NCI-H1930 (cell line): Measurements from ENCODE around the gene CCT4.
"Not testable (repeated sequence)": the region's sequence is repeated elsewhere in the genome, so short reads cannot be mapped to it uniquely, and the experiment has no call there.

ENCODE experiments used
- DNase-seq, 2 experiments: peaks; one replicate each; lab custom pipeline; 2025; lab: John Stamatoyannopoulos, UW

Gene CCT4

DNA sequence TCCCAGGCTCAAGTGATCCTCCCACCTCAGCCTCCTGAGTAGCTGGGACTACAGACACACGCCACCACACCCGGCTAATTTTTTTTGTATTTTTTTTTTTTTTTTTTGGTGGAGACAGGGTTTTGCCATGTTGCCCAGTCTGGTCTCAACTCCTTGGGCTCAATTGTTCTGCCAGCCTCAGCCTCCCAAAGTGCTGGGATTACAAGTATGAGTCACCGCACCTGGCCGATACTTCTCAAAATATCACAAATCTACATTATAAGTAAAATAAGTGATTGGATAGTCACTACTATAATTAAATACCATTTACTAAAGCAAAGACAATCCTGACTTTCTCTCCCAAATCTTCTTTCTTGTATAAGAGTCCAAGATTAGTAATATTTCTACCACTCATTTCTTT, 9.1 kb downstream of the CCT4 start:
- DNase-seq = not testable (repeated sequence)

DNA sequence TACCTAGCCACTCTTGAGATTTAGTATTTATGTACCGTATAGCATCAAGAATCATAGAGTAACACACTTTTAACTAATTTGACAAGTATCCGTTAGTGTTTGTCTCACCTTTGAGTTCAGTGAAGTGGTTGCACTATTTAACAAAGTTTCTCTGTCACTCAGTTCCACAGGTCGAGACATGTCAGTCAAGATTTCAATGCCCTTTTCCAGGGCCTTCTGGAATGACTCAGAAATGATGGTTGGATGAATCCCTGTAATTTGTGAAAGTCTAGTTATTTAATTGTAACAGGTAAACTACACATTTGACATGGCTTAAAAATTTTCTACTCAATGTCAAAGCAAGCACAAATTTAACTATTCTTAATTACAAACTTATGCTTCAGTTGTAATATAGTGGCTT, 9.7 kb downstream of the CCT4 start:
- DNase-seq = no peak

DNA sequence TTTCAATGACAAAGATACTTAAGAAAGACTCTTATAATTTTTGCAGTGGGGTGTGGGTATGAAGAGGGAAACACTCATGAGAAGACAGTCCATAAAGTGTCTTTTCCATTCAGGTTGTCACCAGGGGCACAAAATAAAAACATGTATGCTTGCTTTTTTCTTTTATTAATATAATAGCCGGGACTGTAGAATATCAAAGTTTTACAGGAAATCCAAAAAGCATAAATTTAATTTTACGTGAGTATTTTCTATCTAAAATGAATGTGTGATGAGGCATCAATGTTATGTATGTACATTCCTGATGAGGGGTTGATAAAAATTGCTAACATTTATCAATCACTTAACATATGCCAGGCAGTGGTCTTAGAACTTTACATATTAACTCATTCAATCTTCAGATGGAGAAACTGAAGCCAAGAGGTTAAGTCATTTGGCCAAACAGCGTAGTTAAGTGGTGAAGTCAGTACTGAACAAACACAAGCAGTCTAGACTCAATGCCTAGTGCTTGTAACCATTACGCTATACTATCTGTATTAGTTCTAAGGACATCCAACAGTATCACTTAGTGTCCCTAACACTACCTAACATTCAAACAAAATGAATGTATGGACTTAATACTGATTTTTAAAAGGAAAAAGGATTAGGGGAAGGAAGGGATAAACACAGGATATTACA, 10.7 kb downstream of the CCT4 start:
- no peak for DNase-seq

DNA sequence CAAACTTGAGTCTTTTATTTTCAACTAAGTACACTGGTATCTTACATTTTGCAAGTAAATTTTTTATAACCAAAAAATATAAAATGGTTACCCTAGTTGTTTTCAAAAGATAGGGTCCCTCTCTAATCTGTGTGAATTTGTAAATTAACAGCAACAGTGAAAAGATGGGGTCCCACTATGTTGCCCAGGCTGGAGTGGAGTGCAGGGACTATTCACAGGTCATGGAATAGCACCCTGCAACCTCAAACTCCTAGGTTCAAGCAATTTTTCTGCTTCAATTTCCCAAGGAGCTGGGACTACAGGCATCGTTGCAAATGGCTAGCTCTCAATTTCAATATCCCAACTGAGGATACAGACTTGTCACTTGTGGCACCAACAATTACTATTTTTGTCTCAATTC, 12.1 kb downstream of the CCT4 start:
- DNase-seq = no peak

DNA sequence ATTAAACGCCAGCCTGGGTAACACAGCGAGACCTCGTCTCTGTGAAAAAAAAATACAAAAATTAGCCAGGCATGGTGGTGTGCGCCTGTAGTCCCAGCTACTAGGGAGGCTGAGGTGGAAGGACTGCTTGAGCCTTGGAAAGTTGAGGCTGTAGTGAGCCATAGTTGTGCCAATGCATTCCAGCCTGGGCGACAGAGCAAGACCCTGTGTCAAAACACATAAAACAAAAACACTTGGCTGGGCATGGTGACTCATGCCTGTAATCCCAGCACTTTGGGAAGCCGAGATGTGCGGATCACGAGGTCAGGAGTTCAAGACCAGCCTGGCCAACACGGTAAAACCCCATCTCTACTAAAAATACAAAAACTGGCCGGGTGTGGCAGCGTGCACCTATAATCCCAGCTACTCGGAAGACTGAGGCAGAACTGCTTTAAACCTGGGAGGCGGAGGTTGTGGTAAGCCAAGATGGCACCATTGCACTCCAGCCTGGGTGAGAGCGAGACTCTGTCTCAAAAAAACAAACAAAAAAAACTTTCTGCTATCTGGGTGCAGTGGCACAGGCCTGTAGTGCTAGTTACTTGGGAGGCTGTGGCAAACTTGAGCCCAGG, 21.9 kb downstream of the CCT4 start:
- DNase-seq = not testable (repeated sequence)

- no peak for DNase-seq
Measured at GRCh38 chr2:61862085-61862484, 26.4 kb downstream of the CCT4 start.

GRCh38 chr2:61857224-61857623, 31.2 kb downstream of the CCT4 start:
- no peak for DNase-seq

DNA sequence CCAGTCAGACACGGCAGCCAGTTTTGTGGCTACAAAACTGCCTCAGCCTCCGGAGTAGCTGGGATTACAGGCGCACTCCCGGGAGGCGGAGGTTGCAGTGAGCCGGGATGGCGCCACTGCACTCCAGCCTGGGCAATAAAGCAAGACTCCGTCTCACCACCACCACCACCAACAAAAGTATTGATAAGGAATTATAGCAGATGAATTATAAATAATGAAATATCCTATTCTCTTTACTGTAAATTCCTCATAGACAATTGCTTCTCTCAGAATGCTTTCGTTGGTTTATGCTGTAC, 33.2 kb downstream of the CCT4 start:
- DNase-seq = no peak

GRCh38 chr2:61854564-61855317, 33.7 kb downstream of the CCT4 start:
- DNase-seq = peak; percentile 93 to 94

GRCh38 chr2:61853847-61854563, 34.5 kb downstream of the CCT4 start, which contains the start of gene FAM161A:
Gene FAM161A, minus strand, starts transcription at chr2:61854060. Its CDS starts 19 bp downstream, at chr2:61854041.
- peak; percentile 81 to 86 for DNase-seq

DNA sequence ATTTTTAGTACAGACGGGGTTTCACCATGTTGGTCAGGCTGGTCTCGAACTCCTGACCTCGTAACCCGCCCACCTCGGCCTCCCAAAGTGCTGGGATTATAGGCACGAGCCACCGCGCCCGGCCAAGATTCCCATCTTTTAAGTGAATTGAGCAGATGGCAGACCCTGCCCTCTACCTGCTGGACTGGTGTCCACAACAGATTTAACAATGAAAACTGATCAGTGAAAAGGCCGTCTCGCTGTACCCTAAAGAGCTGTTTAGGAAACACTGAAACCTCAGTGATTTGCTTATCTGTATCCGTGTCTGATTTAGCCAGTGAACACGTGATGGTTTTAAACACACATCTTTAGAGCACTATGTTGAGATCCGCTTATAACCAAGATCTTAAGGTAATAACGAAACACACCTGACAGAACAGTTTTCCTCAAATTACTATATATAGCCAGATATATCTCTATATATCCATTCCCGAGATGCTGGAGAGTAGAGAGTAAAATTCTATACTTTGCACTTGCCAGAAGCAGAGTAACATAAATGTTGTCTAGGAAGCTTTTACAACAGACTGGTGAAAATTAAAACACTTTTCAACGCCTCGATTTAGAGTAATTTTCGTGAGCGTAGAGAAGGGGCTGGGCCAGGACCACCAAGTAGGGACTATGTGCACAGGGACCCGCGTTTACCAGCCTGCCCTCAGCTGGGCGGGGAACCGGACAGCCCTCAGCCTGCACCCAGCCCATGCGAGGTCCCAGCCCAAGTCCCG, 35.2 kb downstream of the CCT4 start:
- peak in 1 of 2 experiments; percentile 73 for DNase-seq

GRCh38 chr2:61851270-61851669, 37.2 kb downstream of the CCT4 start:
- DNase-seq = not testable (repeated sequence)

DNA sequence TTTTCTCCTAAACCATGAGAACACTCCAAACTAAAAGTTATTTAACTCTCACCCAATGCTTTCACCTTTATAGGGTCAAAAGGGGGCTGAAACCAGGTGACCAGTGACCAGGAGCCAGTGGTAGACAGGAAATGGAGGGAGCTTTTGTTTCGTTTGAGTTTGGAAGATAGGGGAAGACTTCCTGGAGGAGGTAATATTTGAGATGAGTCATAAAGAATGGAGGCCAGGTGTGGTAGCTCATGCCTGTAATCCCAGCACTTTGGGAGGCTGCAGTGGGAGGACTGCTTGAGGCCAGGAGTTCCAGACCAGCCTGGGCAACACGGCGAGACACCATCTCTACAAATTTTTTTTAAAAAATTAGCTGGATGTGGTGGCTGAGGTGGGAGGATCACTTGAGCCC, 43.1 kb downstream of the CCT4 start:
- DNase-seq = no peak

DNA sequence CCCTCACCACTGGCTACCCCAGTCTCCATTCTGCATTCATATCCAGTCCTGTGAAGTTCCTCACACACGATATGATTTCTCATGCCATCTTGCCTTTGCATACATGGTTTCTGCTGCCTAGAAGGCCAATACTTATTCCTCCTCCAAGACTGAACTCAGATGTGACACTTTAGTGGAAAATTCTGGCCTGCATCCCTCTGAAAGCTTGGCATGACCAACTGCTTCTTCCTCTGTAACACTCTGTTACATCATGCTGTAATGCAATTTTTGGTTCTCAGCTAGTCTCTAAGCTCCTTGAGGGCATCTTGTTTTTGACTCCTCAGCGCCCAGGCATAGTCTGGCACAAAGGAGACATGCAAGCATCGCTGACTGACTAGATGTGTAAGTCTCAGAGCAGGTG, 47.2 kb downstream of the CCT4 start:
- DNase-seq = no peak

DNA sequence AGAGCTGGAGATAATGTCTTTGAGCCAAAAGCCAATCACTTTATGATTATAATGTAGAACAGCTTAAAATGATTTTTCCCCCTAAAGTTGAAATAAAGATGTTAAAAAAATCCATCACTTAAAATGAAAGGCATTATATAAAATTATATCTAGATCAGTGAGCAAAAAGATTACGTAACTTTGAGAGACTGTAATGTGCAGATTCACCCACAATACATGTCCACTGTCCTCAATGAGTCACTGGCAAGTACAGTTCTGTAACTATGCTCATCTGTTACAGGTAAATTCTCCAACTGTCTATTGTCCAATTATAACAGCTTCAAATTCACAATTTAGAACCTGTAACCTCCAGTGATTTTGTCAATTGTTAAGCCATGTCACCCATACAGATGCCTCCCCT, 53.6 kb downstream of the CCT4 start:
- DNase-seq = no peak

DNA sequence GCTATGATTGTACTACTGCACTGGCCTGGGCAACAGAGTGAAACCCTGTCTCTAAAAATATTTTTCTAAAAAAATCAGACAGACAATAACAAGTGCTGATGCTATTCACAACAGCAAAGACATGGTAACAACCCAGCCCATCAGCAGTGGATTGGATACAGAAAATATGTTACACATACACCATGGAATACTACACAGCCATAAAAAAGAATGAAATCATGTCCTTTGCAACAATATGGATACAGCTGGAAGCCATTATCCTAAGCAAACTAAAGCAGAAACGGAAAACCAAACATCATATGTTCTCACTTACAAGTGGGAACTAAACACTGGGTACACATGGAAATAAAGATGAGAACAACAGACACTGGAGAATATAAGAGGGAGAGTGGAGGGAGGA, 54.5 kb downstream of the CCT4 start:
- DNase-seq = no peak

DNA sequence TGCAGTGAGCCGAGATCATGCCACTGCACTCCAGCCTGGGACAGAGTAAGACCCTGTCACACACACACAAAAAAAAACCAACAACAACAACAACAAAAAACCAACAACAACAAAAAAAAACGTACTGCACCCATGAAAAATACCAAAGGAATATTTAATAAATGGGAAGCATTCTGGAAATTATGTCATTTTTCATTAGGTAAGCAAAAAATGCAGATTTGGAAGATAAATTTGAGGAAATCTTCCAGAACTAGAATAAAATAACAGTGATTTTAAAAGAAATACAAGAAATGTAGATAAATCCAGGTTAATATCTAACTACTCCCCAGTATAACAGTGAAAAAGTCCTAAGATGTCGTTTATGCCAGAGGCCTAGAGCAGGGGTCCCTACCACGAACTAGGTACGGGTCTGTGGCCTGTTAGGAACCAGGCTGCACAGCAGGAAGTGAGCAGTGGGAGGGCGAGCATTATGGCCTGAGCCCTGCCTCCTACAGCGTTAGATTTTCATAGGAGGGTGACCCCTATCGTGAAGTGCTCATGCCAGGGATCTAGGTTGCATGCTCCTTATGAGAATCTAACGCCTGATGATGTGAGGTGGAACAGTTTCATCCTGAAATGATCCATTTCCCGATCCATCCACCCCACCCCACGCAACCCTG, 56.1 kb downstream of the CCT4 start:
- no peak for DNase-seq

- DNase-seq = no peak
Measured at GRCh38 chr2:61822255-61822654, 66.2 kb downstream of the CCT4 start.
